Brain microvascular endothelial cell (primary cell): ENCODE data around the gene WRAP73.

Experiments used
- DNase-seq: peaks from one replicate; pipeline ENCODE4 v3.0.0-alpha.2; 2020
- H3K27ac ChIP-seq: fragments of 250-450 bp; sonication (Bioruptor Pico); 2 replicates; pipeline ENCODE4 v1.5.1; 2020; ENCODE audit warnings: mild to moderate bottlenecking, moderate library complexity
- H3K27me3 ChIP-seq: fragments of 250-450 bp; sonication (Bioruptor Pico); replicated peaks from 2 replicates; pipeline ENCODE4 v1.5.1; 2020; ENCODE audit warnings: mild to moderate bottlenecking
- H3K36me3 ChIP-seq: fragments of 250-450 bp; sonication (Bioruptor Pico); replicated peaks from 2 replicates; pipeline ENCODE4 v1.5.1; 2020; ENCODE audit warnings: mild to moderate bottlenecking
- H3K4me3 ChIP-seq: 2 replicates; pipeline ENCODE4 v1.5.1; 2011; ENCODE audit warnings: low read depth, mild to moderate bottlenecking, control low read depth, low read length, moderate library complexity
- CTCF ChIP-seq: IDR thresholded peaks from 2 replicates; pipeline ENCODE4 v1.5.1; 2011; ENCODE audit warnings: low read depth, mild to moderate bottlenecking, moderate library complexity, low read length, control low read depth, inconsistent platforms; ENCODE audit errors: missing control alignments
- in situ Hi-C: cut with HindIII; loops from 2 replicates; pipeline ENCODE4 v1.10.0; 2017; ENCODE audit warnings: low sequenced_read_pairs, low pct_ligation_motif_present

The WRAP73 gene

GRCh38 chr1:3620708-3621107, 29.2 kb downstream of the WRAP73 start:
- Histone ChIP-seq H3K36me3 (no peaks in the 10 kb centered on the region), H3K27me3 (no peaks in the 10 kb centered on the region), H3K27ac (no peak overlapping the region), H3K4me3 (no peak overlapping the region)
- no peak for DNase-seq
- in situ Hi-C loops = no loop called here
- TF ChIP-seq CTCF = no peak

DNA sequence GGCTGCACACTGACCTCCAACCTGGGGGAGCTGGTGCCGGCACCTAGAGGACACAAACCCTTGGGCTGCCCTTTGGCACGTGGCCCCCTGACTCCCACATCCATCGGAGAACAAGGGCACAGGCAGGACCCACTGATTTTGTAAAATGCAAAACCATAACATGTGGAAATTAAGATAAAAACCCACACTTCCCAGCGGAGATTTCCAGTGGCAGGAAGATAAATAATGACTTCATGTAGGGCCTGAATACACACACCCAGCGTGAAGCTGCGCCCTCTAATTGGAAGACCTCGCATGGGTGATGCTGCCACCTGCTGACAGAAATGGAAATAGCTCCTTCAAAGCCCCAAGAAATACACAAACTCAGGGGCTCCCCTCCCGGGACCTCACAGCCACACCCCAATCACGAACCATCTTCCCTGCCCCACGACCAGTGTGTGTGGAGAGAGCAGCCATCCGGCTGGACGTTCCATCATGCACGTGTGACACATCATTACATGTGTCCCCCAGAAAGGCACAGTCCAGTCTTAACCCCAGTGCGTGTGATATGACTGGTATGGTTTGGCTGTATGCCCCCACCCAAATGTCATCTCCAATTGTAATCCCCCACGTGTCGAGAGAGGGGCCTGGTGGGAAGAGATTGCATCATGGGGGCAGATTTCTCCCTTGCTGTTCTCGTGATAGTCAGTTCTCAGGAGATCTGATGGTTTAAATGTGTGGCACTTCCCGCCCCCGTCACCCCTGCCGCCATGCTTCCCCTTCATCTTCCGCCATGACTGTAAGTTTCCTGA, 30.8 kb downstream of the WRAP73 start:
- Histone ChIP-seq H3K27ac (no peak overlapping the region), H3K36me3 (no peaks in the 10 kb centered on the region), H3K4me3 (no peak overlapping the region), H3K27me3 (no peaks in the 10 kb centered on the region)
- peak; percentile 77 for DNase-seq
- TF ChIP-seq CTCF = peak; percentile 86
- in situ Hi-C loops = no loop called here

GRCh38 chr1:3618531-3618880, 31.4 kb downstream of the WRAP73 start:
- TF ChIP-seq CTCF = no peak
- no peak overlapping the region for H3K27ac ChIP-seq
- in situ Hi-C loops = no loop called here
- no peaks in the 10 kb centered on the region for H3K27me3 ChIP-seq
- DNase-seq = no peak
- no peaks in the 10 kb centered on the region for H3K36me3 ChIP-seq
- H3K4me3 ChIP-seq = no peak overlapping the region

DNA sequence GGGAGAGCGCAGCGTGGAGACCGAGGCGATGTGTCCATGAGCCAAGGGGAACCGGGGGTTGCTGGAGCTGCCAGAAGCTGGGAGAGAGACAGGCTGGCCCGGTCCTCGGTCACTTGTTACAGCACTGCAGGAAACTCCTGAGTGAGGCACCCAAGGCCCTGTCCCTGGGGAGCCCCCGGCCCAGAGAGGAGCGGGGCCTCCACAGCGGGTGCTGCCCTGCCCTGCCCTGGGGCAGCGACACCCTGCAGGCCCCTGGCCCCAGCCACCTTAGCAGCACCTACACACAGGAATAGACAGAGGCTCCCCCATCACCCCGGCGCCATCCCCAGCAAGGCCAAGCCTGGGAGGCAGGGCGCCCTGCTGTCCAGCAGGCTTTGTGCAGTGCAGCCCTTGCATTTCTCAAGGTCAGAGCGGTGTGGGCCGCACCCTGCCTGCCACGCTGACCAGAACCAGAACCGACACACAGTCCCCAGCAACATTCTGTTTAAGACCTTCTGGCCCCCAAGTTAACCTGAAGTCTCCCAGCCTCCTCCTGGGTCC, 32.0 kb downstream of the WRAP73 start:
- Histone ChIP-seq H3K27me3 (no peaks in the 10 kb centered on the region), H3K27ac (no peak overlapping the region), H3K4me3 (no peak overlapping the region), H3K36me3 (no peaks in the 10 kb centered on the region)
- TF ChIP-seq CTCF = no peak
- in situ Hi-C loops = no loop called here
- no peak for DNase-seq

- H3K27me3 ChIP-seq = no peaks in the 10 kb centered on the region
- H3K36me3 ChIP-seq = no peaks in the 10 kb centered on the region
- in situ Hi-C loops = no loop called here
- DNase-seq = no peak
- TF ChIP-seq CTCF = no peak
- no peak overlapping the region for H3K27ac ChIP-seq
- H3K4me3 ChIP-seq = no peak overlapping the region
Observed at GRCh38 chr1:3616861-3617260, 33.0 kb downstream of the WRAP73 start.
